ENCODE results near the gene MAP3K14.

MAP3K14 gene

DNA sequence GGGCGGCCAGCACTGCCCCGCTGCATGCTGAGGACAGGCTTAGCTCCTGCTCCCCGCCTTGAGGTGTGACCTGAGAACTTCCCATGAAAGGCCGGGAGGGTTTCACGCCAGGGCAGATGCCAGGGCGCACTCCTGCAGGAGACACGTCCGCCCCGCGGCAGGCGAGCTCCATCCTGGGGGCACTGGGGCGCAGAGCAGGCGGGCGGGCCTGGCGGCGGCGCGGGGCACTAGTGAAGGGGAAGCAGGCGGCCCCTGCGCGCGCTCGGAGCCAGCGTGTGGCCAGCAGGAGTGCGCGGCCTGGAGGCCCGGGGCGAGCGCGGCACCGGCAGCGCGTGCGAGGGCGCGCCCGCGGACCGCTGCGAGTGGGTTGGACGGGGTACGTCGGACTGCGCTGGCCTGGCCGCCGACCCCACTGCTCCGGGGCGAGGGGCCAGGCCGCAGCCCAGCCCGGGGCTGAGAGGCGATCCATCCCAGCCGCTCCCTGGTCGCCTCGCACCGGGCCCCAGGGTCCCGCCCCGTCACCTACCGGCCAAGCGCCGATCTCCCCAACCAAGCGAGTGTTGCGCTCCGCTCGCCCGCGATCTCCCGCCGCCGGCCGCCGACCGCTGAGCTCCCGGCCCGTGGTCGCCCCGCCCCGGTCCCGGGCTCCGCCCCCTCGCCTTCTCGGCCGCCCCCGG is at the start of gene MAP3K14:
Gene MAP3K14 (minus strand): TSS at position 587 of the 677 bp plus-strand sequence. CDS start 26,275 bp downstream, outside the sequence.
- peak; percentile 92 for DNase-seq (ENCODE audit: low read depth)
- peak within 1 kb of the TSS; percentile 91 for H3K4me3 ChIP-seq (ENCODE audit: low read length)
- H3K9ac ChIP-seq (ENCODE audit: low read length), result peak within 1 kb of the TSS; percentile 89
- H3K9me3 ChIP-seq (ENCODE audit: control insufficient read depth, low read length), result no peaks in the 10 kb centered on the region
- no peaks in the 10 kb centered on the region for H3K27me3 ChIP-seq (replicated peaks; ENCODE audit: control insufficient read depth, insufficient read depth, low read length)
- H3K4me1 ChIP-seq (ENCODE audit: control insufficient read depth, insufficient read depth, low read length), result peaks cover 68% of the 10 kb centered on the region
- no peaks in the 10 kb centered on the region for H3K36me3 ChIP-seq (ENCODE audit: control insufficient read depth, insufficient read depth, low read length, severe bottlenecking)

DNA sequence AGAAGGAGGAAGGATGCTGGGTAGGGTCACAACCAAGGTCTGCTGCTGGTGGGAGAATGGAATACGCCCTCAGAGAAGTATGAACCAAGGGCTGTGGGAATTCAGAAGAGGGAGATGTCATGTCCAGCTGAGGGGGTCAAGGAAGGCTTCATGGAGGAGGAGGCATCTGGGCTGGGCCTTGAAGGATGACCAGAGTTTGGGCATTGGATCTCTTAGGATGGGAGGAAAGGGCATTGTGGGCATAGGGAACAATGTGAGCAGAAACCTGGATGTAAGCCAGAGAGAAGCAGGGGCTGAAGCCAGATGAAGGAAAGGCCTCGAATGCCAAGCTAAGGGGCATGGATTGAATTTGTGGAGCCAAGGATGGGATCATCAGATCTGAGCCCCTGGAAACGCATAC is 49.2 kb upstream of the MAP3K14 start:
- Histone ChIP-seq H3K4me1 (ENCODE audit: control insufficient read depth, insufficient read depth, low read length) (peaks cover 18% of the 10 kb centered on the region), H3K9me3 (ENCODE audit: control insufficient read depth, low read length) (no peaks in the 10 kb centered on the region), H3K4me3 (ENCODE audit: low read length) (no peak overlapping the region), H3K27me3 (replicated peaks; ENCODE audit: control insufficient read depth, insufficient read depth, low read length) (no peaks in the 10 kb centered on the region), H3K36me3 (ENCODE audit: control insufficient read depth, insufficient read depth, low read length, severe bottlenecking) (no peaks in the 10 kb centered on the region), H3K9ac (ENCODE audit: low read length) (no peak overlapping the region)
- DNase-seq (ENCODE audit: low read depth), result no peak

DNA sequence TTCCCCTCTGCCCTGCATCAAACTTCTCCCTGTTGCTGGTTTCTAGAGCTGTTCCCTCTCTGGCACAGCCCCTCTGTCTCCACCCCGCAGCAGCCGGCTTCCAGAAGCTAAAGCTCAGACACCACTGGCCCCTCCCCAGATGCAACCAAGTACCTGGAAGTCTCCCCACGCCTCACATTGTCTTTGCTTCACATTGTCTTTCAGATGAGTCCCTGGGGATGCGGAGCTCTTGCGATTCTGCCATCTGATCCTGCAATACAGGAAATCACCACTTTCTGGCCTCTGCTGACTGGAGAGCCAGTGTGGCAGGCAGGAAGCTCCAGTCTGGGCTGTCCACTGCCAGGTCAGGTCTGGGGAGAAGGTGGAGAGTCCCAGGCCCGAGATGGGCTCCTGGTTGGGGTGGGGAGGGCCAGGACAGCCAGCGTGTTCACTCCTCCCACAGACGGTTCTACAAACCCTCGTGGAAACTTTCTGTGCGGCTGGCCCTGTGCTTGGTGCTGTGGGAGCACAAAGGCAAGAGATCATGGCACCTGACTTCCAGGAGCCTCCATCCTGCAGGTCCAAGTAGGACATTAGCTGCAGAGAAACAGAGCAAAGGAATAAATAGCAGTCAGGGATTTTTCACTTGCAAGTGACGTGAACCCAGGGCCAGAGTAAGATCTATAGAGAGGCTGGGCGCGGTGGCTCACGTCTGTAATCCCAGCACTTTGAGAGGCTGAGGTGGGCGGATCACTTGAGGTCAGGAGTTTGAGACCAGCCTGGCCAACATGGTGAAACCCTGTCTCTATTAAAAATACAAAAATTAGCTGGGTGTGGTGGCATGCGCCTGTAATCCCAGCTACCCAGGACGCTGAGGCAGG is 47.9 kb upstream of the MAP3K14 start:
- no peak overlapping the region for H3K9ac ChIP-seq (ENCODE audit: low read length)
- no peak overlapping the region for H3K4me3 ChIP-seq (ENCODE audit: low read length)
- no peaks in the 10 kb centered on the region for H3K36me3 ChIP-seq (ENCODE audit: control insufficient read depth, insufficient read depth, low read length, severe bottlenecking)
- peak; percentile 28 for DNase-seq (ENCODE audit: low read depth)
- H3K9me3 ChIP-seq (ENCODE audit: control insufficient read depth, low read length), result no peaks in the 10 kb centered on the region
- H3K27me3 ChIP-seq (replicated peaks; ENCODE audit: control insufficient read depth, insufficient read depth, low read length), result no peaks in the 10 kb centered on the region
- H3K4me1 ChIP-seq (ENCODE audit: control insufficient read depth, insufficient read depth, low read length), result peaks cover 14% of the 10 kb centered on the region

DNA sequence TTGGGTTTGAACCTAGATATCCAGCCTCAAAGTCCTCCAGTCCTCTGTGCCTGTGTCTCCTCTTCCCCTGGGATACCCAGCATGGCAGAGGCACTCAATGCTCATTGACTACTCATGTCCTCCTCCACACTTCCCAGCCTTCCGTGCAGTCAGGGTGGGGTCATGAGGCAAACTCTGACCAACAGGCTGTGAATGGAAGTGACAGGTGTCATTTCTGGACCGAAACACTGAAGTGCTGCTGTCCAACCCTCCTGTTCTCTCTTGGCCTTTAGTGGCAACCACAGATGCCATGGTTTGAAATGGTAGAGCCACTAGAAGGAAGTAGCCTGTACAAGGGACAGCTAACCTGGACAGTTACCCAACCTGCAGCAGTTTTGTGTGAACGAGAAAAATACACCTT is 46.7 kb upstream of the MAP3K14 start:
- Histone ChIP-seq H3K9ac (ENCODE audit: low read length) (no peak overlapping the region), H3K4me3 (ENCODE audit: low read length) (no peak overlapping the region), H3K9me3 (ENCODE audit: control insufficient read depth, low read length) (no peaks in the 10 kb centered on the region), H3K4me1 (ENCODE audit: control insufficient read depth, insufficient read depth, low read length) (peaks cover 14% of the 10 kb centered on the region), H3K36me3 (ENCODE audit: control insufficient read depth, insufficient read depth, low read length, severe bottlenecking) (no peaks in the 10 kb centered on the region), H3K27me3 (replicated peaks; ENCODE audit: control insufficient read depth, insufficient read depth, low read length) (no peaks in the 10 kb centered on the region)
- DNase-seq (ENCODE audit: low read depth), result no peak

DNA sequence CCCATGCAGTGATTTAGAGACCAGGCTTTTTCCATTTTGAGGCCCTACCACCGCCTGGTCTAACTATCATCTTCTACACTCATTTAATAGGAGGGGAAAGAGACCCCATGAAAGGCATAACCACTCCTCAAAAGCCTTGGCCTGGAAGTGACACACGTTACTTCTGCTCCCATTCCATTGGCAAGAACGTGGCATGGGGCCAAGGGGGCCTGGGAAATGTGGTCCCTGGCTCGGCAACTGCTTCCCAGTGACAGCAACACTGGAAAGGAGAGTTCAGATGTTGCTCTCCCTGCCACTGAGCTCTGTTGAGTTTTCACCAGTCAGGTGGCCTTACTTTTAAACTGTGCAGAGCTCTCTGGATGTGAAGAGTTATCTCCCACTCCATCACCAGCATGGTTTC is 45.2 kb upstream of the MAP3K14 start:
- H3K9me3 ChIP-seq (ENCODE audit: control insufficient read depth, low read length), result peaks cover 4% of the 10 kb centered on the region
- H3K36me3 ChIP-seq (ENCODE audit: control insufficient read depth, insufficient read depth, low read length, severe bottlenecking), result no peaks in the 10 kb centered on the region
- no peak for DNase-seq (ENCODE audit: low read depth)
- H3K9ac ChIP-seq (ENCODE audit: low read length), result no peak overlapping the region
- no peak overlapping the region for H3K4me3 ChIP-seq (ENCODE audit: low read length)
- peaks cover 14% of the 10 kb centered on the region for H3K4me1 ChIP-seq (ENCODE audit: control insufficient read depth, insufficient read depth, low read length)
- no peaks in the 10 kb centered on the region for H3K27me3 ChIP-seq (replicated peaks; ENCODE audit: control insufficient read depth, insufficient read depth, low read length)

DNA sequence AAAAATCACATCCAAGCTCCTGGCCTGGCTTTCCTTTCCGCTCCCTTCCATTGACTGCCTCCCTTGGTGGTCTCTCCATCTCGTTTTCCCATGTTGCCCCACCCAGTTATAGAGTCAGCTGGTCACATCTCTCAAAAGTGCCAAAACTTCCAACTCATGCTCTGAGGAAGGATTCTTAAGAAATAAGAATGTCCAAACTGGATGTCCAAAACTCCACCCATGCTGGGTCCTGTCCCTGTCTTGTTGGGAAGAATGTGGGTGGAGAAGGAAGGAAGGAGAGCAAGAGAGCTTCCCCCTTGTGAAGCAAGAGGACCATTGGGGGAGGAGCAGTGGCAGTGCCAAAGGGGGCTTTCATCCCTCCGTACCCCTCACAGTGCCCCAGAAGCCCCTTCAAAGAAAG is 44.6 kb upstream of the MAP3K14 start:
- Histone ChIP-seq H3K9ac (ENCODE audit: low read length) (no peak overlapping the region), H3K4me3 (ENCODE audit: low read length) (no peak overlapping the region), H3K36me3 (ENCODE audit: control insufficient read depth, insufficient read depth, low read length, severe bottlenecking) (no peaks in the 10 kb centered on the region), H3K27me3 (replicated peaks; ENCODE audit: control insufficient read depth, insufficient read depth, low read length) (no peaks in the 10 kb centered on the region), H3K9me3 (ENCODE audit: control insufficient read depth, low read length) (peaks cover 4% of the 10 kb centered on the region), H3K4me1 (ENCODE audit: control insufficient read depth, insufficient read depth, low read length) (peaks cover 14% of the 10 kb centered on the region)
- no peak for DNase-seq (ENCODE audit: low read depth)

DNA sequence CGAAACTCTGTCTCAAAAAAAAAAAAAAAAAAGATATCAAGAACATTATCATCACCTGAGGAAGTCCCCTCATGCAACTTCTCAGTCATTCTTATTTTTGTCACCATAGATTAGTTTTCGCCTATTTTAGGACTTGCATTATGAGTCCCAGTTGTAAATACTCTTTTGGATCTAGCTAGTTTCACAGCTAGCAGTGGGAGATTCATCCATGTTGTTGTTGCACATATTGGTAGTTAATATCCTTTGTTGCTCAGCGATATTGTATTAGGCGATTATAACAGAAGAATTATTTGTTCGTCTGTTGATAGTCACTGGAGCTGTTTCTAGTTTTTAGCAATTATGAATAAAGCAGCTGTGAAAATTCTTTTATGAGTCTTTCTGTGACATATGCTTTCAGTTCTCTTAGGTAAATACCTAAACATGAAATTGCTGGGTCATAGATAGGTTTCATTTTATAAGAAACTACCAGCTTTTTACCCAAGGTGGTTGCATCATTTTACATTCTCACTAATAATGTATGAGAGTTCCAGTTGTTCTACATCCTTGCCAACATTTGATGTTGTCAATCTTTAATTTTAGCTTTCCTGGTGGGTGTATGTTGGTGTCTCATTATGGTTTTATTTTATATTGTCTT is 40.7 kb upstream of the MAP3K14 start:
- Histone ChIP-seq H3K27me3 (replicated peaks; ENCODE audit: control insufficient read depth, insufficient read depth, low read length) (no peaks in the 10 kb centered on the region), H3K9ac (ENCODE audit: low read length) (no peak overlapping the region), H3K36me3 (ENCODE audit: control insufficient read depth, insufficient read depth, low read length, severe bottlenecking) (no peaks in the 10 kb centered on the region), H3K9me3 (ENCODE audit: control insufficient read depth, low read length) (peaks cover 4% of the 10 kb centered on the region), H3K4me1 (ENCODE audit: control insufficient read depth, insufficient read depth, low read length) (peaks cover 6% of the 10 kb centered on the region), H3K4me3 (ENCODE audit: low read length) (no peak overlapping the region)
- no peak for DNase-seq (ENCODE audit: low read depth)

DNA sequence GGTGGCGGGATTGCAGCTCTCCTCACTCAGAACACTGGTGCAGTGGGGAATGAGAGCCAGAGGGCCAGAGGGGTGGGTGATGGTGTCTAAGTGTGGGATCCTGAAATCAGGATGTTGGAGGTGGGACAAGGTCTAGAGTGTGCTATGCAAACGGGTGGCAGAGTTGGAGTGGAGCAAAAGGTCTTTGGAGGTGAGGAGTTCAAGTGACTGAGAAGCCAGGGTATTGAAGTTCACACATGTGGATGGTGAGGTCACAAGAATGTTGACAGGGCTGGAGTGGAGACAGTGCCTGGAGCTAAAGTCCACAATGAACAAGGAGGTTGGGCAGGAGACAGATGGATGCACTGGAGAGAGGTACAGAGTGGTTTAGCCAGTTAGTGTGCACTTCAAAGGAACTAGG is 38.3 kb upstream of the MAP3K14 start:
- Histone ChIP-seq H3K36me3 (ENCODE audit: control insufficient read depth, insufficient read depth, low read length, severe bottlenecking) (no peaks in the 10 kb centered on the region), H3K4me1 (ENCODE audit: control insufficient read depth, insufficient read depth, low read length) (no peaks in the 10 kb centered on the region), H3K27me3 (replicated peaks; ENCODE audit: control insufficient read depth, insufficient read depth, low read length) (no peaks in the 10 kb centered on the region), H3K4me3 (ENCODE audit: low read length) (no peak overlapping the region), H3K9ac (ENCODE audit: low read length) (no peak overlapping the region), H3K9me3 (ENCODE audit: control insufficient read depth, low read length) (peaks cover 21% of the 10 kb centered on the region)
- no peak for DNase-seq (ENCODE audit: low read depth)

DNA sequence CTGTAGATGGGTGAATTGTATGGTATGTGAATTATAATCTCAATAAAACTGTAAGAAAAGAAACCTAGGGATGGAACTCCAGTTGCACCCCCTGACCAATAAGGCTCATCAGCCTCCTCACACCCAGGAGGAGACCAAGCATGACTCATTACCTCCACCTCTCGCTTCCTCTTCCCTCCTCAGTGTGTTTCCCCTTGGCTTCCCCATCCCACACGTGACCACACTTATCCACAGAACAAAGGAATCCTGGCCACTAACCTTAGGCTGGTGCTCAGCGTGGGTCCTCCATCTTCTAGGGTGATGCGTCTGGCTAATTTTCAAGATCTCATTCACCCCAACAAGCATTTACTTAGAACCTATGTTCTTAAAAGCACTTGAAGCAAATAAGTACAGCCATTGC is 36.2 kb upstream of the MAP3K14 start:
- H3K4me1 ChIP-seq (ENCODE audit: control insufficient read depth, insufficient read depth, low read length), result no peaks in the 10 kb centered on the region
- no peaks in the 10 kb centered on the region for H3K36me3 ChIP-seq (ENCODE audit: control insufficient read depth, insufficient read depth, low read length, severe bottlenecking)
- no peak overlapping the region for H3K4me3 ChIP-seq (ENCODE audit: low read length)
- H3K9me3 ChIP-seq (ENCODE audit: control insufficient read depth, low read length), result peaks cover 21% of the 10 kb centered on the region
- H3K9ac ChIP-seq (ENCODE audit: low read length), result no peak overlapping the region
- DNase-seq (ENCODE audit: low read depth), result no peak
- no peaks in the 10 kb centered on the region for H3K27me3 ChIP-seq (replicated peaks; ENCODE audit: control insufficient read depth, insufficient read depth, low read length)

DNA sequence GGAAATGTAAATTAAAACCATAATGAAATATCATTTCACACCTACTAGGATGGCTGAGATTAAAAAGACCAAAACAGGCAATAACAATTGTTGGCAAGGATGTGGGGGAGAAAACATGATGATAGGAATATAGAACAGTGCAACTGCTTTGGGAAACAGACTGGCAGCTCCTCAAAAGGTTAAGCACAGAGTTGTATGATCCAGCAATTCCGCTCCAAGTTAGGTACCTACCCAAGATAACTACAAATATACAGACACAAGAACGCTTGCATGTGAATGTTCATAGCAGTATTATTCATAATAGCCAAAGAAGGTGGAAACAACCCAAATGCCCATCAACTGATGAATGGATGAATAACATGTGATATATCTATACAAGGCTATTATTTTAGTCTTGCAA is 35.0 kb upstream of the MAP3K14 start:
- Histone ChIP-seq H3K27me3 (replicated peaks; ENCODE audit: control insufficient read depth, insufficient read depth, low read length) (no peaks in the 10 kb centered on the region), H3K4me1 (ENCODE audit: control insufficient read depth, insufficient read depth, low read length) (peaks cover 4% of the 10 kb centered on the region), H3K36me3 (ENCODE audit: control insufficient read depth, insufficient read depth, low read length, severe bottlenecking) (no peaks in the 10 kb centered on the region), H3K4me3 (ENCODE audit: low read length) (no peak overlapping the region), H3K9ac (ENCODE audit: low read length) (no peak overlapping the region), H3K9me3 (ENCODE audit: control insufficient read depth, low read length) (peaks cover 17% of the 10 kb centered on the region)
- DNase-seq (ENCODE audit: low read depth), result no peak

DNA sequence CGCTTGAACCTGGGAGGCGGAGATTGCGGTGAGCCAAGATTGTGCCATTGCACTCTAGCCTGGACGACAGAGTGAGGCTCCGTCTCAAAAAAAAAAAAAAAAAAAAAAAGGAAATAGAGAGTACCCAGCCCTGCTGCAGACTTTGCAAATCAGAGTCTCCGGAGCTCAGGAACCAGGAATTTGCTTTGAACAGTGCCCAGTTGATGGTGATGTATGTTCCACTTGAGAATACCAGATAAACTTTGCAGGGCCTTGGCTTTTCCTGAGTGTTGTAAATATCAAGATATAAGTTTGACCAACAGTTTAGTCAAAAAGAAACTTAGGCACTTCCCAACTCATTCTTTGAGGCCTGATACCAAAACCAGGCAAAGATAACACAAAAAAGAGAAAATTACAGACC is 30.6 kb upstream of the MAP3K14 start:
- Histone ChIP-seq H3K4me1 (ENCODE audit: control insufficient read depth, insufficient read depth, low read length) (peaks cover 25% of the 10 kb centered on the region), H3K4me3 (ENCODE audit: low read length) (no peak overlapping the region), H3K36me3 (ENCODE audit: control insufficient read depth, insufficient read depth, low read length, severe bottlenecking) (no peaks in the 10 kb centered on the region), H3K9ac (ENCODE audit: low read length) (no peak overlapping the region), H3K27me3 (replicated peaks; ENCODE audit: control insufficient read depth, insufficient read depth, low read length) (no peaks in the 10 kb centered on the region), H3K9me3 (ENCODE audit: control insufficient read depth, low read length) (peaks cover 17% of the 10 kb centered on the region)
- no peak for DNase-seq (ENCODE audit: low read depth)

Measured in adipocyte (in vitro differentiated cells).